Heart left ventricle (tissue), 16 donors: Measurements from ENCODE around the gene ETV3. TPM values are rescaled to one million over a fixed set of nuclear protein-coding genes. Genes with fewer than 3 reads are reported as not detected.
A peak's percentile ranks its signal among the peaks of the same experiment; 100 is the strongest.

Source experiments
- ATAC-seq, 4 donors: fragments of 200-7000 bp; cut with Tn5 transposase; one replicate each; pipeline ENCODE4 v1.9.1; 2020 to 2022; ENCODE audit warnings: moderate library complexity in 4 of 4, mild to moderate bottlenecking in 3 of 4, moderate number of reproducible peaks in 1 of 4
- DNase-seq, 5 donors: peaks; one replicate each; pipeline ENCODE4 v3.0.0-alpha.2; 2020
- H3K27ac ChIP-seq, 12 donors: fragments of 200-600 bp; sonication (generic) in 4 of 12; one replicate each; pipeline versions ENCODE4 v1.5.0 to v1.8.0; 2016 to 2022; ENCODE audit warnings: mild to moderate bottlenecking in 2 of 12
- H3K27me3 ChIP-seq, 9 donors: fragments of 200-600 bp; sonication (generic) in 2 of 9; one replicate each; pipeline versions ENCODE4 v1.5.1 to v1.8.0; 2016 to 2022; ENCODE audit warnings: mild to moderate bottlenecking in 3 of 9
- H3K36me3 ChIP-seq, 9 donors: fragments of 200-600 bp; sonication (generic) in 2 of 9; one replicate each; pipeline versions ENCODE4 v1.5.0 to v1.8.0; 2018 to 2022; ENCODE audit warnings: mild to moderate bottlenecking in 2 of 9
- H3K4me1 ChIP-seq, 12 donors: fragments of 200-600 bp; sonication (generic) in 4 of 12; one replicate each; pipeline versions ENCODE4 v1.5.0 to v1.8.0; 2016 to 2022; ENCODE audit warnings: mild to moderate bottlenecking in 3 of 12
- H3K4me3 ChIP-seq, 12 donors: fragments of 200-600 bp; sonication (generic) in 4 of 12; one replicate each; pipeline versions ENCODE4 v1.5.0 to v1.8.0; 2017 to 2022; ENCODE audit warnings: mild to moderate bottlenecking in 9 of 12, moderate library complexity in 4 of 12
- H3K9me3 ChIP-seq, 12 donors: fragments of 200-600 bp; sonication (generic) in 4 of 12; one replicate each; pipeline versions ENCODE4 v1.5.0 to v1.8.0; 2016 to 2022; ENCODE audit warnings: mild to moderate bottlenecking in 1 of 12
- POLR2A ChIP-seq, 2 donors: fragments of 450-650 bp; IDR thresholded peaks; one replicate each; pipeline ENCODE4 v1.6.1; 2017; ENCODE audit warnings: antibody characterized with exemption in 2 of 2, mild to moderate bottlenecking in 2 of 2, moderate library complexity in 2 of 2
- WGBS, 4 donors: extraction: QIAGEN DNeasy Blood & Tissue Kit in 2 of 4; methylation state at CpG; one replicate each; pipeline versions ENCODE4 v1.1.5 to v1.1.7; 2013 to 2018; 5-methylcytosine and 5-hydroxymethylcytosine counted together
- intact Hi-C, 10 donors: fragments of 100-400 bp; cut with DNase I; formaldehyde crosslinking; loops; one replicate each; pipeline versions ENCODE4 v1.11.1 to v1.14.2; 2022
- polyA plus RNA-seq, 2 donors: library from polyadenylated mRNA; stranded (reverse); fragments of 200-250 nt; gene quantifications; one replicate each; pipeline ENCODE4 v1.2.3, GENCODE V29; 2013
- total RNA-seq, 9 donors: library from RNA; depleted of rRNA in 2 of 9; stranded (reverse); fragments of >200 nt in 2 of 9; fragmentation: NEBNext Ultra II Directional in 3 of 9; extraction: Animal tissue kit (Norgen Biotek cat#: 25700) in 3 of 9; gene quantifications; one replicate each; pipeline versions ENCODE4 v1.1.0 to v1.2.4, GENCODE V29; 2016 to 2023
- TF ChIP-seq, protein P1 (sequence below), 12 donors: fragments of 200-600 bp; sonication (generic) in 4 of 12; IDR thresholded peaks; one replicate each; pipeline versions ENCODE4 v1.5.0 to v1.8.0; 2018 to 2022; ENCODE audit warnings: antibody characterized with exemption in 12 of 12, mild to moderate bottlenecking in 5 of 12
- donor health status: ischemic (EF 13 %, LVEDD 7.1; RV severe dilation, severe dysfunction).
- donor health status: healthy with polysubstance abuse.
- donor health status: DM: no; HTN: yes; CAD: no.
- donor health status: DM: no; HTN: no; CAD: no.
- donor health status: ischemic (EF 25% LVEDD 6.9; RV normal size, moderate dysfunction).
- donor health status: ischemic (EF 25% LVEDD 5.7; RV mildly dilated, moderate dysfunction).
- donor health status: healthy.
- donor health status: DM: yes; HTN: yes; CAD: no.
- donor health status: ischemic (EF 35%, LVEDD 5.7; RV mildly dilated, moderate dysfunction).
- donor health status: nonischemic (EF 11% LVEDD 7.7; RV severe dilation, severe dysfunction).
- donor health status: DM: yes; HTN: yes; CAD: no.
- donor health status: PGD.
- donor health status: ischemic (EF 29% LVEDD 5.4; RV normal size, mild dysfunction).
- donor health status: nonischemic (EF 23%, LVEDD 6.1; RV moderate dilation, normal function).

Gene ETV3
- total and polyA plus RNA-seq, 11 donors: 4.5 to 24.3 (median 15.9) TPM

DNA sequence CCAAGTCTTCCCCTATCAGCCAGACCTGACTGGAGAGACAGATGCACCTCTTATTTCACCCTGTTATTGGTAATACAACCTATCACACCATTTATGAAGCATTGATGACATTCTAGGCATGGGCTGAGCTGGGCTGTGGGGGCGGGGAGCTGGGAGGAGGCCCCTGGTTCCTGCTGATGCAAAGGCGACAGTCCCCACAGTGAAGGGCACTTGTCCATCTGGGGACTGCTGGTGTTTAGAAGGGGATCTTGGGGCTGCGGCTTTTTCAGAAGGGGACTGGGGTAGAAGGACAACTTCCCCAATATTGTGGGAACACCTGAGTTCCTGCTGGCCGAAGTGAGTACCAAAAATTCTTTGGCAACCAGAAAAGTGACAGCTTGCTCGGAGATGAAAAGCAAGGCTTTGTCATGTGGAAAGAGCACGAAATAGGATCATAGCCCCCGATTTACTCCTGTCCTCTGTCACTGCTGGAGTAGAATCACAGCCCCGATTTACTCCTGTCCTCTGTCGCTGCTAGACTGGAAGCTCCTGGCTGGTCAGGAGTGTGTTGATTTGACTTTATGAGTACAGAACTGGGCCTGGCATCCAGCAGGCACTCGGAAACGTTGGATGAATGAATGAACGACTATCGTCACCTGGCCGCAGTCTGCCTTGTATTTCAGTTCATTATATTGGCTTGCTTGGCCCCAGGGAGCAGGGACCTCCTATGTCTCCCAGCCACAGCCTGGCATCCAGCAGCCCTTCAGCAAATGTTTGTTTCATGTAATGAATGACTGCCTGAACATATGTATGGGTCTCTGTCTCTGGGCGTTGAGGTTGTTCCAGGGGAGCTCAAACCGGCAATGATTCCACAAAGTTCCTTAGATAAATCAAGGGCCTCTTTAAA lies 22.1 kb downstream of the ETV3 start:
- ATAC-seq (no peak), DNase-seq (no peak)
- H3K4me1 ChIP-seq: peaks cover 0 to 14% (median 0%) of the 10 kb centered on the region in 12 donors
- 69 to 73% (median 72%) methylated on average over 16 of the region's 16 CpGs for WGBS, 4 donors
- peaks cover 0 to 33% (median 3%) of the 10 kb centered on the region in 9 donors for H3K27me3 ChIP-seq
- intact Hi-C loops: no loop called here
- TF ChIP-seq POLR2A (IDR thresholded peaks at IDR 0.05): no peak
- TF ChIP-seq, protein P1, sequence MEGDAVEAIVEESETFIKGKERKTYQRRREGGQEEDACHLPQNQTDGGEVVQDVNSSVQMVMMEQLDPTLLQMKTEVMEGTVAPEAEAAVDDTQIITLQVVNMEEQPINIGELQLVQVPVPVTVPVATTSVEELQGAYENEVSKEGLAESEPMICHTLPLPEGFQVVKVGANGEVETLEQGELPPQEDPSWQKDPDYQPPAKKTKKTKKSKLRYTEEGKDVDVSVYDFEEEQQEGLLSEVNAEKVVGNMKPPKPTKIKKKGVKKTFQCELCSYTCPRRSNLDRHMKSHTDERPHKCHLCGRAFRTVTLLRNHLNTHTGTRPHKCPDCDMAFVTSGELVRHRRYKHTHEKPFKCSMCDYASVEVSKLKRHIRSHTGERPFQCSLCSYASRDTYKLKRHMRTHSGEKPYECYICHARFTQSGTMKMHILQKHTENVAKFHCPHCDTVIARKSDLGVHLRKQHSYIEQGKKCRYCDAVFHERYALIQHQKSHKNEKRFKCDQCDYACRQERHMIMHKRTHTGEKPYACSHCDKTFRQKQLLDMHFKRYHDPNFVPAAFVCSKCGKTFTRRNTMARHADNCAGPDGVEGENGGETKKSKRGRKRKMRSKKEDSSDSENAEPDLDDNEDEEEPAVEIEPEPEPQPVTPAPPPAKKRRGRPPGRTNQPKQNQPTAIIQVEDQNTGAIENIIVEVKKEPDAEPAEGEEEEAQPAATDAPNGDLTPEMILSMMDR (IDR thresholded peaks at IDR 0.05): no peak
- H3K27ac ChIP-seq: no peak overlapping the region
- peaks cover 0 to 4% (median 0%) of the 10 kb centered on the region in 9 donors for H3K36me3 ChIP-seq
- no peaks in the 10 kb centered on the region for H3K9me3 ChIP-seq
- H3K4me3 ChIP-seq: no peak overlapping the region

DNA sequence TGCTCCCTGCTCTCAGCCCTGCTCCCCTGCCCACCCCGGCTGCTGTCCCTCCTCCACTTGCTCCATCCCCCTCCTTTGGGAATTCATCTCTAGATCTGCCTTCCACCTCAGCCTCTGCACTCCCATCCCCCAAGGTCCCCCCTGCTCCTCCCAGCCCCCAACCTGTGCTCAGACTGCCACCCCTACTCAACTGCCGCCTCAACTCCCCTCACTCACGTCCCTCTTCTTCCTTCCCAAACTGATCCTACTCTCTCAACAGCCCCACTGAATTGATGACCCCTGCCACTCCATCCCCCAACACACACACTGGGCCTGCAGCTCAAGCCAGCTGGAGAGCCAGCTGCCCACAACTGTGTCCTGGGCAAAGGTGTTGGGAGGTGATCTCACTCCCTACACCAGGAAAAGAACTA lies 22.8 kb downstream of the ETV3 start:
- Histone ChIP-seq H3K9me3 (no peaks in the 10 kb centered on the region), H3K4me3 (no peak overlapping the region), H3K27ac (no peak overlapping the region), H3K4me1 (peaks cover 0 to 14% (median 0%) of the 10 kb centered on the region in 12 donors), H3K36me3 (no peaks in the 10 kb centered on the region), H3K27me3 (peaks cover 0 to 33% (median 3%) of the 10 kb centered on the region in 9 donors)
- intact Hi-C loops: no loop called here
- ATAC-seq (no peak), DNase-seq (no peak)
- TF ChIP-seq, protein P1 (IDR thresholded peaks at IDR 0.05): no peak
- TF ChIP-seq POLR2A (IDR thresholded peaks at IDR 0.05): no peak
- WGBS, 4 donors: 74 to 81% (median 76%) methylated on average over 3 of the region's 3 CpGs

DNA sequence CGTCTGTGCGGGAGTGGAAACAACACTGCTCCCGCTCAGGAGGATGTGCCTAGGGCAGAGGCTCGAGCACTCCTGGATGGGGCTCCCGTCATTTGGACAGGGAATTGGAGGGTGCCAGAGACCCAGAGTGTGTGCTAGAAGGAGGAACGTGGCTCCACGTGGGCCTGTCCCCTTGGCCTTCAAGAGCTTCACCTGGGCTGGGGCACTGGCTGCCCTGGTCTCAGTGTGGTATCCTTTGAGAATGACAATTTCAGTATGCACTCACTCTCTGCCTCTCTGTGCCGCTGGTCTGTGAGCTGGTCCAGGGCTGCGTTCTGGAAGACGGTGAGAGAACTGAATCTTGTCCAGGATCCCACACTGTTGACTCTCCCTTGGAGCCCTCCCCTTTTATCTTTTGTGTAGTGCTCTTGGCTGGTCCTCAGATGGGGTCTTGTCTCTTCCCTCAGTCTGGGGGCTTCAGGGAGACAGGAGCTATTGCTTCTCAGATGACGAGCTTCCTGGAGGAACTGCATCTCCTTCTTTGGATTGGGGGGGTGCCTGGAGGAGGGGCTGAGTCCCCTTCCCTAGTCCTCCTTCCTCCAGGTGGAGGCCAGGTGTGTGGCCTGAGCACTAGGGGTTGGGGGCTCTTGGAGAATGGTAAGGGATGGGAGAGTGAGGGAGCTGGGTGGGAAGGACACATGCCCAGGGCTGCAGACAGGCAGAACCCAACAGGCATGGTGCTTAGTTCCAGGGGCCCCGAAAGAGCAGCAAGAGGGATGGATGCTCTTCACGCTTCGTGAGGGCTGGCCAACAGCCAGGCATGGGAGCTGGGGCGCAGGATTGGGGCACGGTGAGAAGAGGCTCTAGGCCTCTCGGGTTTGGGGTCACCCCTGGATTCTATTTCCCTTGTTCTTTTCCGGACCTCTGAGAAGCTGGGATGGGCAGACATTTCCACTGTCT lies 23.7 kb downstream of the ETV3 start:
- ATAC-seq: no peak

More for the DNA sequence above, 23.7 kb downstream of the ETV3 start:
- 80 to 83% (median 81%) methylated on average over 12 to 18 of the region's 18 CpGs for WGBS, 4 donors
- Histone ChIP-seq H3K9me3 (no peaks in the 10 kb centered on the region), H3K36me3 (no peaks in the 10 kb centered on the region), H3K4me3 (no peak overlapping the region), H3K27ac (no peak overlapping the region), H3K4me1 (peaks cover 0 to 14% (median 0%) of the 10 kb centered on the region in 12 donors), H3K27me3 (peaks cover 0 to 40% (median 4%) of the 10 kb centered on the region in 9 donors)
- no peak for TF ChIP-seq POLR2A (IDR thresholded peaks at IDR 0.05)
- TF ChIP-seq, protein P1 (IDR thresholded peaks at IDR 0.05): no peak
- intact Hi-C loops: loop anchor here in 1 of 10 donors (5.0 kb wide), 1 partner anchor 33 kb away; no protein-coding TSS in a partner anchor
- peak in 1 of 5 donors; percentile 8 for DNase-seq
